WTC11 (cell line): ENCODE results near the gene TRIM25. TPM values are rescaled to one million over a fixed set of nuclear protein-coding genes. Genes with fewer than 3 reads are reported as not detected.

Source experiments
- ATAC-seq: fragments of 200-7000 bp; cut with Tn5 transposase; 2 replicates; pipeline ENCODE4 v1.10.0; 2021; ENCODE audit warnings: mild to moderate bottlenecking, moderate library complexity
- CTCF ChIA-PET: fragments of 300-600 bp; sonication (Branson Sonifier 250); formaldehyde crosslinking; loops from one replicate; lab custom pipeline; 2021; ENCODE audit warnings: antibody characterized with exemption; lab: Charles Lee
- POLR2A ChIA-PET: fragments of 350-600 bp; sonication (Branson Sonifier 250); formaldehyde crosslinking; loops from one replicate; lab custom pipeline; 2021; ENCODE audit warnings: antibody characterized with exemption; lab: Charles Lee
- DNase-seq: peaks from one replicate; pipeline ENCODE4 v3.0.0; 2021; ENCODE audit warnings: low spot score
- H3K27ac Mint-ChIP-seq: 2 replicates; pipeline ENCODE4 v1.8.0; 2021; ENCODE audit warnings: mixed read lengths
- H3K27me3 Mint-ChIP-seq: 2 replicates; pipeline ENCODE4 v1.8.0; 2021; ENCODE audit warnings: low read depth, mild to moderate bottlenecking, moderate library complexity, mixed read lengths
- H3K36me3 Mint-ChIP-seq: 2 replicates; pipeline ENCODE4 v1.8.0; 2021; ENCODE audit warnings: mixed read lengths
- H3K4me1 Mint-ChIP-seq: 2 replicates; pipeline ENCODE4 v1.8.0; 2022; ENCODE audit warnings: mixed read lengths
- H3K4me3 Mint-ChIP-seq: 2 replicates; pipeline ENCODE4 v1.8.0; 2021; ENCODE audit warnings: mild to moderate bottlenecking, moderate library complexity, mixed read lengths
- H3K9me3 Mint-ChIP-seq: 2 replicates; pipeline ENCODE4 v1.8.0; 2021; ENCODE audit warnings: mixed read lengths
- ATF1 ChIP-seq: sonication (generic); formaldehyde crosslinking; IDR thresholded peaks from 2 replicates; pipeline ENCODE4 v1.8.1; 2023; ENCODE audit warnings: mild to moderate bottlenecking, moderate library complexity, missing genetic modification reagents
- FOXJ3 ChIP-seq: sonication (generic); formaldehyde crosslinking; IDR thresholded peaks from 2 replicates; pipeline ENCODE4 v1.9.0; 2021; ENCODE audit warnings: missing genetic modification reagents, mild to moderate bottlenecking, borderline replicate concordance
- FOXK1 ChIP-seq: sonication (generic); formaldehyde crosslinking; IDR thresholded peaks from 2 replicates; pipeline ENCODE4 v1.8.0; 2022; ENCODE audit warnings: mild to moderate bottlenecking, moderate library complexity, missing genetic modification reagents
- GABPB1 ChIP-seq: sonication (generic); formaldehyde crosslinking; IDR thresholded peaks from 2 replicates; pipeline ENCODE4 v1.8.1; 2023; ENCODE audit warnings: mild to moderate bottlenecking, missing genetic modification reagents
- GRHL2 ChIP-seq: fragments of 250-450 bp; sonication (Bioruptor Pico); IDR thresholded peaks from 2 replicates; pipeline ENCODE4 v1.8.0; 2022; ENCODE audit warnings: mild to moderate bottlenecking, moderate library complexity; ENCODE audit not compliant: insufficient replicate concordance, severe bottlenecking
- MYBL2 ChIP-seq: sonication (generic); formaldehyde crosslinking; IDR thresholded peaks from 2 replicates; pipeline ENCODE4 v1.8.1; 2023; ENCODE audit warnings: mild to moderate bottlenecking, moderate library complexity, missing genetic modification reagents
- PRRX2 ChIP-seq: fragments of 250-450 bp; sonication (Bioruptor Pico); IDR thresholded peaks from 2 replicates; pipeline ENCODE4 v1.8.0; 2021; ENCODE audit warnings: mild to moderate bottlenecking
- RELA ChIP-seq: sonication (generic); formaldehyde crosslinking; IDR thresholded peaks from 2 replicates; pipeline ENCODE4 v1.8.1; 2022; ENCODE audit warnings: missing genetic modification reagents, mild to moderate bottlenecking, borderline replicate concordance
- SMAD4 ChIP-seq: sonication (generic); formaldehyde crosslinking; IDR thresholded peaks from 2 replicates; pipeline ENCODE4 v1.8.0; 2022; ENCODE audit warnings: mild to moderate bottlenecking, missing genetic modification reagents
- SP1 ChIP-seq: sonication (generic); formaldehyde crosslinking; conservative IDR thresholded peaks from 2 replicates; pipeline ENCODE4 v1.8.1; 2022; ENCODE audit warnings: missing genetic modification reagents
- total RNA-seq: library from RNA; stranded (reverse); gene quantifications from 3 replicates; pipeline ENCODE4 v1.2.3, GENCODE V29; 2021
- TF ChIP-seq, protein P1 (sequence below): sonication (generic); formaldehyde crosslinking; IDR thresholded peaks from 2 replicates; pipeline ENCODE4 v1.8.1; 2022; ENCODE audit warnings: missing genetic modification reagents, borderline replicate concordance
- TF ChIP-seq, protein P2 (sequence below): fragments of 250-450 bp; sonication (Bioruptor Pico); IDR thresholded peaks from 2 replicates; pipeline ENCODE4 v2.1.2; 2022; ENCODE audit warnings: mild to moderate bottlenecking, moderate library complexity
- TF ChIP-seq, protein P3 (sequence below): fragments of 250-450 bp; sonication (Bioruptor Pico); IDR thresholded peaks from 2 replicates; pipeline ENCODE4 v1.9.0; 2021; ENCODE audit warnings: mild to moderate bottlenecking, borderline replicate concordance
- TF ChIP-seq, protein P4 (sequence below): sonication (generic); formaldehyde crosslinking; IDR thresholded peaks from 2 replicates; pipeline ENCODE4 v1.8.0; 2023; ENCODE audit warnings: missing genetic modification reagents, mild to moderate bottlenecking, borderline replicate concordance
- TF ChIP-seq, protein P5 (sequence below): sonication (generic); formaldehyde crosslinking; IDR thresholded peaks from 2 replicates; pipeline ENCODE4 v1.8.0; 2022; ENCODE audit warnings: mild to moderate bottlenecking, missing genetic modification reagents
- TF ChIP-seq, protein P6 (sequence below): sonication (generic); formaldehyde crosslinking; IDR thresholded peaks from 2 replicates; pipeline ENCODE4 v1.8.0; 2023; ENCODE audit warnings: missing genetic modification reagents
- TF ChIP-seq, protein P7 (sequence below): sonication (generic); formaldehyde crosslinking; IDR thresholded peaks from 2 replicates; pipeline ENCODE4 v1.8.1; 2022; ENCODE audit warnings: mild to moderate bottlenecking, moderate library complexity, missing genetic modification reagents
- TF ChIP-seq, protein P8 (sequence below): sonication (generic); formaldehyde crosslinking; IDR thresholded peaks from 2 replicates; pipeline ENCODE4 v1.8.0; 2022; ENCODE audit warnings: missing genetic modification reagents

TRIM25 gene
- total RNA-seq, 1 experiment from 2014 or later: 49.0 TPM

DNA sequence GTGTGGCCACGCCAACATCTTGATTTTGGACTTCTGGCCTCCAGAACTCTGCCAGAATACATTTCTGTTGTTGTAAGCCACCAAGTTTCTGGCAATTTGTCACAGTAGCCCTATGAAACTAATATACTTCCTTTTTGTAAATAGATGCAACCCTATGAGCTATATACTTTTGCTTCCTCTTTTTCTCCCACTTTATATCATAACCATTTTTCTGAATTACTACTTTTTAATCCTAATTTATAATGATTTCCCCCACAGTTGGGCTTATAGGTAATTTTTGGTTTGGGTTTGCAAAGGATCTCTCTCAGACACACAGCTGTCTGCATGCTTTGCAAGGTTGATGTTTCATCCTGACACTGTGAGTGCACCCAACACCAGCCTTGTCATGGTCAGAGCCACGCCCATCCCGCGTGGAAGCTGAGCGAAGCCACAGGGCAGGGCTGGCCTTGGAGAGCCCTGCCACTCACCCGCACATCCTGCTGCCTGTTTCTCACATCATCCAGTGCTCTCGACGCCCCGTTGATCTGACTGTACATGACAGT lies 5.8 kb downstream of the TRIM25 start:
- peaks cover 5% of the 10 kb centered on the region; the same call in 1 of the 2 replicates for H3K9me3 Mint-ChIP-seq
- H3K4me1 Mint-ChIP-seq: peaks cover 8% of the 10 kb centered on the region
- H3K27me3 Mint-ChIP-seq: peaks cover under 1% of the 10 kb centered on the region; the same call in 1 of the 2 replicates
- ChIA-PET CTCF (interaction anchor here (1.2 kb wide), 1 partner anchor 88 kb away, joined by 3 read pairs; no protein-coding TSS in a partner anchor), POLR2A (no interaction called here)
- H3K4me3 Mint-ChIP-seq: no peak overlapping the region
- TF ChIP-seq, protein P1, sequence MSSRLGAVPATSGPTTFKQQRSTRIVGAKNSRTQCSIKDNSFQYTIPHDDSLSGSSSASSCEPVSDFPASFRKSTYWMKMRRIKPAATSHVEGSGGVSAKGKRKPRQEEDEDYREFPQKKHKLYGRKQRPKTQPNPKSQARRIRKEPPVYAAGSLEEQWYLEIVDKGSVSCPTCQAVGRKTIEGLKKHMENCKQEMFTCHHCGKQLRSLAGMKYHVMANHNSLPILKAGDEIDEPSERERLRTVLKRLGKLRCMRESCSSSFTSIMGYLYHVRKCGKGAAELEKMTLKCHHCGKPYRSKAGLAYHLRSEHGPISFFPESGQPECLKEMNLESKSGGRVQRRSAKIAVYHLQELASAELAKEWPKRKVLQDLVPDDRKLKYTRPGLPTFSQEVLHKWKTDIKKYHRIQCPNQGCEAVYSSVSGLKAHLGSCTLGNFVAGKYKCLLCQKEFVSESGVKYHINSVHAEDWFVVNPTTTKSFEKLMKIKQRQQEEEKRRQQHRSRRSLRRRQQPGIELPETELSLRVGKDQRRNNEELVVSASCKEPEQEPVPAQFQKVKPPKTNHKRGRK (CRISPR knock-in tag): no peak
- TF ChIP-seq RELA (CRISPR knock-in tag) (no peak), PRRX2 (no peak), SP1 (CRISPR knock-in tag) (no peak), FOXK1 (CRISPR knock-in tag) (no peak), ATF1 (CRISPR knock-in tag) (no peak), SMAD4 (CRISPR knock-in tag) (no peak), GRHL2 (CRISPR knock-in tag) (no peak), GABPB1 (CRISPR knock-in tag) (no peak), FOXJ3 (CRISPR knock-in tag) (no peak), MYBL2 (CRISPR knock-in tag) (no peak)
- TF ChIP-seq, protein P2, sequence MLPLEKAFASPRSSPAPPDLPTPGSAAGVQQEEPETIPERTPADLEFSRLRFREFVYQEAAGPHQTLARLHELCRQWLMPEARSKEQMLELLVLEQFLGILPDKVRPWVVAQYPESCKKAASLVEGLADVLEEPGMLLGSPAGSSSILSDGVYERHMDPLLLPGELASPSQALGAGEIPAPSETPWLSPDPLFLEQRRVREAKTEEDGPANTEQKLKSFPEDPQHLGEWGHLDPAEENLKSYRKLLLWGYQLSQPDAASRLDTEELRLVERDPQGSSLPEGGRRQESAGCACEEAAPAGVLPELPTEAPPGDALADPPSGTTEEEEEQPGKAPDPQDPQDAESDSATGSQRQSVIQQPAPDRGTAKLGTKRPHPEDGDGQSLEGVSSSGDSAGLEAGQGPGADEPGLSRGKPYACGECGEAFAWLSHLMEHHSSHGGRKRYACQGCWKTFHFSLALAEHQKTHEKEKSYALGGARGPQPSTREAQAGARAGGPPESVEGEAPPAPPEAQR: no peak
- TF ChIP-seq, protein P3, sequence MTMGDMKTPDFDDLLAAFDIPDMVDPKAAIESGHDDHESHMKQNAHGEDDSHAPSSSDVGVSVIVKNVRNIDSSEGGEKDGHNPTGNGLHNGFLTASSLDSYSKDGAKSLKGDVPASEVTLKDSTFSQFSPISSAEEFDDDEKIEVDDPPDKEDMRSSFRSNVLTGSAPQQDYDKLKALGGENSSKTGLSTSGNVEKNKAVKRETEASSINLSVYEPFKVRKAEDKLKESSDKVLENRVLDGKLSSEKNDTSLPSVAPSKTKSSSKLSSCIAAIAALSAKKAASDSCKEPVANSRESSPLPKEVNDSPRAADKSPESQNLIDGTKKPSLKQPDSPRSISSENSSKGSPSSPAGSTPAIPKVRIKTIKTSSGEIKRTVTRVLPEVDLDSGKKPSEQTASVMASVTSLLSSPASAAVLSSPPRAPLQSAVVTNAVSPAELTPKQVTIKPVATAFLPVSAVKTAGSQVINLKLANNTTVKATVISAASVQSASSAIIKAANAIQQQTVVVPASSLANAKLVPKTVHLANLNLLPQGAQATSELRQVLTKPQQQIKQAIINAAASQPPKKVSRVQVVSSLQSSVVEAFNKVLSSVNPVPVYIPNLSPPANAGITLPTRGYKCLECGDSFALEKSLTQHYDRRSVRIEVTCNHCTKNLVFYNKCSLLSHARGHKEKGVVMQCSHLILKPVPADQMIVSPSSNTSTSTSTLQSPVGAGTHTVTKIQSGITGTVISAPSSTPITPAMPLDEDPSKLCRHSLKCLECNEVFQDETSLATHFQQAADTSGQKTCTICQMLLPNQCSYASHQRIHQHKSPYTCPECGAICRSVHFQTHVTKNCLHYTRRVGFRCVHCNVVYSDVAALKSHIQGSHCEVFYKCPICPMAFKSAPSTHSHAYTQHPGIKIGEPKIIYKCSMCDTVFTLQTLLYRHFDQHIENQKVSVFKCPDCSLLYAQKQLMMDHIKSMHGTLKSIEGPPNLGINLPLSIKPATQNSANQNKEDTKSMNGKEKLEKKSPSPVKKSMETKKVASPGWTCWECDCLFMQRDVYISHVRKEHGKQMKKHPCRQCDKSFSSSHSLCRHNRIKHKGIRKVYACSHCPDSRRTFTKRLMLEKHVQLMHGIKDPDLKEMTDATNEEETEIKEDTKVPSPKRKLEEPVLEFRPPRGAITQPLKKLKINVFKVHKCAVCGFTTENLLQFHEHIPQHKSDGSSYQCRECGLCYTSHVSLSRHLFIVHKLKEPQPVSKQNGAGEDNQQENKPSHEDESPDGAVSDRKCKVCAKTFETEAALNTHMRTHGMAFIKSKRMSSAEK (CRISPR knock-in tag): no peak
- TF ChIP-seq, protein P4, sequence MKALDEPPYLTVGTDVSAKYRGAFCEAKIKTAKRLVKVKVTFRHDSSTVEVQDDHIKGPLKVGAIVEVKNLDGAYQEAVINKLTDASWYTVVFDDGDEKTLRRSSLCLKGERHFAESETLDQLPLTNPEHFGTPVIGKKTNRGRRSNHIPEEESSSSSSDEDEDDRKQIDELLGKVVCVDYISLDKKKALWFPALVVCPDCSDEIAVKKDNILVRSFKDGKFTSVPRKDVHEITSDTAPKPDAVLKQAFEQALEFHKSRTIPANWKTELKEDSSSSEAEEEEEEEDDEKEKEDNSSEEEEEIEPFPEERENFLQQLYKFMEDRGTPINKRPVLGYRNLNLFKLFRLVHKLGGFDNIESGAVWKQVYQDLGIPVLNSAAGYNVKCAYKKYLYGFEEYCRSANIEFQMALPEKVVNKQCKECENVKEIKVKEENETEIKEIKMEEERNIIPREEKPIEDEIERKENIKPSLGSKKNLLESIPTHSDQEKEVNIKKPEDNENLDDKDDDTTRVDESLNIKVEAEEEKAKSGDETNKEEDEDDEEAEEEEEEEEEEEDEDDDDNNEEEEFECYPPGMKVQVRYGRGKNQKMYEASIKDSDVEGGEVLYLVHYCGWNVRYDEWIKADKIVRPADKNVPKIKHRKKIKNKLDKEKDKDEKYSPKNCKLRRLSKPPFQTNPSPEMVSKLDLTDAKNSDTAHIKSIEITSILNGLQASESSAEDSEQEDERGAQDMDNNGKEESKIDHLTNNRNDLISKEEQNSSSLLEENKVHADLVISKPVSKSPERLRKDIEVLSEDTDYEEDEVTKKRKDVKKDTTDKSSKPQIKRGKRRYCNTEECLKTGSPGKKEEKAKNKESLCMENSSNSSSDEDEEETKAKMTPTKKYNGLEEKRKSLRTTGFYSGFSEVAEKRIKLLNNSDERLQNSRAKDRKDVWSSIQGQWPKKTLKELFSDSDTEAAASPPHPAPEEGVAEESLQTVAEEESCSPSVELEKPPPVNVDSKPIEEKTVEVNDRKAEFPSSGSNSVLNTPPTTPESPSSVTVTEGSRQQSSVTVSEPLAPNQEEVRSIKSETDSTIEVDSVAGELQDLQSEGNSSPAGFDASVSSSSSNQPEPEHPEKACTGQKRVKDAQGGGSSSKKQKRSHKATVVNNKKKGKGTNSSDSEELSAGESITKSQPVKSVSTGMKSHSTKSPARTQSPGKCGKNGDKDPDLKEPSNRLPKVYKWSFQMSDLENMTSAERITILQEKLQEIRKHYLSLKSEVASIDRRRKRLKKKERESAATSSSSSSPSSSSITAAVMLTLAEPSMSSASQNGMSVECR: no peak
- TF ChIP-seq, protein P5, sequence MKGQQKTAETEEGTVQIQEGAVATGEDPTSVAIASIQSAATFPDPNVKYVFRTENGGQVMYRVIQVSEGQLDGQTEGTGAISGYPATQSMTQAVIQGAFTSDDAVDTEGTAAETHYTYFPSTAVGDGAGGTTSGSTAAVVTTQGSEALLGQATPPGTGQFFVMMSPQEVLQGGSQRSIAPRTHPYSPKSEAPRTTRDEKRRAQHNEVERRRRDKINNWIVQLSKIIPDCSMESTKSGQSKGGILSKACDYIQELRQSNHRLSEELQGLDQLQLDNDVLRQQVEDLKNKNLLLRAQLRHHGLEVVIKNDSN (CRISPR knock-in tag): no peak
- TF ChIP-seq, protein P6, sequence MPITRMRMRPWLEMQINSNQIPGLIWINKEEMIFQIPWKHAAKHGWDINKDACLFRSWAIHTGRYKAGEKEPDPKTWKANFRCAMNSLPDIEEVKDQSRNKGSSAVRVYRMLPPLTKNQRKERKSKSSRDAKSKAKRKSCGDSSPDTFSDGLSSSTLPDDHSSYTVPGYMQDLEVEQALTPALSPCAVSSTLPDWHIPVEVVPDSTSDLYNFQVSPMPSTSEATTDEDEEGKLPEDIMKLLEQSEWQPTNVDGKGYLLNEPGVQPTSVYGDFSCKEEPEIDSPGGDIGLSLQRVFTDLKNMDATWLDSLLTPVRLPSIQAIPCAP (CRISPR knock-in tag): no peak
- TF ChIP-seq, protein P7, sequence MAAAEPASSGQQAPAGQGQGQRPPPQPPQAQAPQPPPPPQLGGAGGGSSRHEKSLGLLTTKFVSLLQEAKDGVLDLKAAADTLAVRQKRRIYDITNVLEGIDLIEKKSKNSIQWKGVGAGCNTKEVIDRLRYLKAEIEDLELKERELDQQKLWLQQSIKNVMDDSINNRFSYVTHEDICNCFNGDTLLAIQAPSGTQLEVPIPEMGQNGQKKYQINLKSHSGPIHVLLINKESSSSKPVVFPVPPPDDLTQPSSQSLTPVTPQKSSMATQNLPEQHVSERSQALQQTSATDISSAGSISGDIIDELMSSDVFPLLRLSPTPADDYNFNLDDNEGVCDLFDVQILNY: no peak
- TF ChIP-seq, protein P8, sequence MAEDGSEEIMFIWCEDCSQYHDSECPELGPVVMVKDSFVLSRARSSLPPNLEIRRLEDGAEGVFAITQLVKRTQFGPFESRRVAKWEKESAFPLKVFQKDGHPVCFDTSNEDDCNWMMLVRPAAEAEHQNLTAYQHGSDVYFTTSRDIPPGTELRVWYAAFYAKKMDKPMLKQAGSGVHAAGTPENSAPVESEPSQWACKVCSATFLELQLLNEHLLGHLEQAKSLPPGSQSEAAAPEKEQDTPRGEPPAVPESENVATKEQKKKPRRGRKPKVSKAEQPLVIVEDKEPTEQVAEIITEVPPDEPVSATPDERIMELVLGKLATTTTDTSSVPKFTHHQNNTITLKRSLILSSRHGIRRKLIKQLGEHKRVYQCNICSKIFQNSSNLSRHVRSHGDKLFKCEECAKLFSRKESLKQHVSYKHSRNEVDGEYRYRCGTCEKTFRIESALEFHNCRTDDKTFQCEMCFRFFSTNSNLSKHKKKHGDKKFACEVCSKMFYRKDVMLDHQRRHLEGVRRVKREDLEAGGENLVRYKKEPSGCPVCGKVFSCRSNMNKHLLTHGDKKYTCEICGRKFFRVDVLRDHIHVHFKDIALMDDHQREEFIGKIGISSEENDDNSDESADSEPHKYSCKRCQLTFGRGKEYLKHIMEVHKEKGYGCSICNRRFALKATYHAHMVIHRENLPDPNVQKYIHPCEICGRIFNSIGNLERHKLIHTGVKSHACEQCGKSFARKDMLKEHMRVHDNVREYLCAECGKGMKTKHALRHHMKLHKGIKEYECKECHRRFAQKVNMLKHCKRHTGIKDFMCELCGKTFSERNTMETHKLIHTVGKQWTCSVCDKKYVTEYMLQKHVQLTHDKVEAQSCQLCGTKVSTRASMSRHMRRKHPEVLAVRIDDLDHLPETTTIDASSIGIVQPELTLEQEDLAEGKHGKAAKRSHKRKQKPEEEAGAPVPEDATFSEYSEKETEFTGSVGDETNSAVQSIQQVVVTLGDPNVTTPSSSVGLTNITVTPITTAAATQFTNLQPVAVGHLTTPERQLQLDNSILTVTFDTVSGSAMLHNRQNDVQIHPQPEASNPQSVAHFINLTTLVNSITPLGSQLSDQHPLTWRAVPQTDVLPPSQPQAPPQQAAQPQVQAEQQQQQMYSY (CRISPR knock-in tag): no peak
- no peak overlapping the region for H3K27ac Mint-ChIP-seq
- DNase-seq (no peak), ATAC-seq (no peak)
- H3K36me3 Mint-ChIP-seq: peaks cover 48% of the 10 kb centered on the region
